Activated T-helper 1 cell treated with Interleukin-2 at 50 U/mL for 16 hours (primary cell): ENCODE results near the gene WDR54.
"Not testable (repeated sequence)": the region's sequence is repeated elsewhere in the genome, so short reads cannot be mapped to it uniquely, and the experiment has no call there.

Experiments used
- DNase-seq: peaks from one replicate; pipeline ENCODE4 v3.0.0-alpha.2; 2020; ENCODE audit warnings: low read depth

The WDR54 gene

DNA sequence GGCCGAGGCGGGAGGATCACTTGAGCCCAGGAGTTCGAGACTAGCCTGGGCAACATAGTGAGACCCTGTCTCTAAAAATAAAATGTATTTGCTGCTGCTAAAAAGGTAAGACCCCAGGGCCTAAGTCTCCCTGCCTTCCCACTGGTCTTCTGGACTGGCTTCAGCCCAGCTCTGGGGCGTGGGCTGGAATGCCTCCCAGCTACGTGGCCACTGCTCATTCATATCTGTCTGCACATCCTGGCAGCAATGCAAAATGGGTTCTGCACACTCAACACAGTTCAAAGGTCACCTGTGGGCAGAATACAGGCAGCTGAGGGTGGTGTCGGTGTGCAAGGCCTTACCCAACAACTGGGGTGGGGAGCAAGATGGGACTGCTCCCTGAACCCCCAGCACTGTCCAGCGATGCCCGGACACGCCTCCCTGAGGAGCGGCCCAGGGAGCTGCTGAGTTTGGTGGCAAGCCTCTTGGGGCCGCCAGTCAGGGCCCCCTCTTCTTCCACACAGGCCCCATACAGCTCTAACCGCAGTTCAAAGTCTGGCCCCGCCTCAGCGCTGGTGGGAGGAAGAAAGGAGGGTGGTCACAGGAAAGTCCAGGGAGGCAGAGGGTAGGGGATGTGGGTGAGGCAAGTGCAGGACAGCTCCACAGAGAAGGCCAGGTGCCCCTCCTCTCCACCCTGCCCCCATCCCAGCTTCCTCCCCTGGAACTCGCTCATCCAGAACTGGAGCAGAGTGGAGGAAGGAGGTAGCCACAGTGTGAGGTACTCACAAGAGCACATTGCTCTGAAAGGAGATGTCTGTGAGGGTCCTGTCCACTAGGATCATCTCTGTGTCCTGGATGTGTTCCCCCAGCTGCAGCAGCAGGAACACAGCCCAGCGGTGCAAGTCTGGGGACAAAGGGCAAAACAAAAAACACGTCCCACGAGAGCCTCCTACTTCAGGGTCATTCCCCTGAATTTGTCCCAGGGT lies 8.2 kb downstream of the WDR54 start:
- DNase-seq = no peak

GRCh38 chr2:74430502-74430901 lies 9.0 kb downstream of the WDR54 start:
- DNase-seq = no peak

DNA sequence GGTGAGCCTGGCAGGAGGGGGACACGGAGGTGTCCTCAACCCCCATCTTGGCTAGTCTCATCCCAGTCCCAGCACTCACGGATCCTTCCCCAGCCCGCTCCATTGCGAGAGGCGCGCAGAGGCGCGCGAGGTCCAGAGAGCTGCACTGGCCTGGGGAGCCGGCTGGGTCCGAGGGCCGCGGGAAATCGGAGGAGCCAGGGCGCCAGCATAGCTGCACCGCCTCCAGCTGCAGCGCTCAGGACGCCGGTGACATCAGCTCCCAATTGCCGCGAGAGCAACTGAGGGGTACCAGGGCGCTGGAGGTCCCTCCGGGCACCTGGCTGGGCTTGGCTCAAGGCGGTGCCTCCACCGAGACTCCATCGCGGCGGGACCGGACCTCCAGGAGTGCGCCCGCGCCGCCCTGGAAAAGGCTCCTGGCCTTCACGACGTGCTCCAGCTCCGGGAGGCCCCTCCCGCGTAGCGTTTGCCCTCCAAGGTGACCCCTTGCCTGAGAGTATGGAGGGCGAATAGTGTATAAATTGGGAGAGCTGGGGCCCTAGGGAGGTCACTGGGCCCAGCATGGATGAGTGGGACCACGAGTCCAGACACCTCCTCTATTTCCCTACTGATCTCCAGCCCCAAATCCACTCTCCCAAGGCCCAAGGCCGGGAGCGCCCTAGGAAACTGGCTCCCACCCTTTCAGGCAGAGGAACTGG lies 14.7 kb downstream of the WDR54 start:
- DNase-seq = no peak

- DNase-seq = no peak
These were observed 15.5 kb downstream of the WDR54 start for GRCh38 chr2:74436848-74437695.

DNA sequence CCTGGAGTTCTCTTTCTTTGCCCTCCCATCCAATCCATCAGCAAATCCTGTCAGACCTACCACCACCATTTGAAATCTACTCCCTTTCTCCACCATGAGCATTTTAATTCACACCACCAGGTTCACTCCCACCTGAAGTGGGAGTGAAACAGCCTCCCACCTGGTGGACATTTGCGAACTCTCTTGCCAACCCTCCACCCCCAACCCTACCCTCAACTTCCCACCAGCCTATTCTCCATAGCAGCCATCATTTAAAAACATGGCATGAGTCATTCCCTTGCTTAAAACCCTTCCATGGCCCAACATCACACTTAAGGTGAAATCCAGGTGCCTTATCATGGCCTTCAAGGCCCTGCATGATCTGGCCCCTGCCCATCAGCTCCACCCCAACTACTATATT lies 16.7 kb downstream of the WDR54 start:
- DNase-seq = no peak

DNA sequence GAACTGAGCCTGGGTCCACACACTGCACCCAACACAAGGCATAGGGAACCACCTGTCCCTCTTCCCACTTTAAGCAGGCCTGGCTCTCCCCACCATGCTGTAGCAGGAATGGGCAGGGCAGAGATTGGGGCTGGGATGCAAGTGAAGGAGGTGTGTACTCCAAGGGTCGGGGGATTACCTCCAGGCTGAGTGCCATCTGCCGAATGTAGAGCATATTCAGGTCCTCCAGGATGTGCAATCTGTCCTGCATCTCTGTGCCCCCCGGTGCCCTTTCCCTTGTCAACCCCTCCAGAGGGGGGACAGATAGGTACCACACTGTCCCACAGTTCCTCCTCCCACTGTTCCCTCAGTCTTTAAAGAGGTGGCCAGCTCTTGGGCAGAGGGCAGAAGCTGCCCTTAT lies 17.8 kb downstream of the WDR54 start:
- DNase-seq = no peak

- DNase-seq = no peak
These were observed 18.4 kb downstream of the WDR54 start for GRCh38 chr2:74439803-74440377.

DNA sequence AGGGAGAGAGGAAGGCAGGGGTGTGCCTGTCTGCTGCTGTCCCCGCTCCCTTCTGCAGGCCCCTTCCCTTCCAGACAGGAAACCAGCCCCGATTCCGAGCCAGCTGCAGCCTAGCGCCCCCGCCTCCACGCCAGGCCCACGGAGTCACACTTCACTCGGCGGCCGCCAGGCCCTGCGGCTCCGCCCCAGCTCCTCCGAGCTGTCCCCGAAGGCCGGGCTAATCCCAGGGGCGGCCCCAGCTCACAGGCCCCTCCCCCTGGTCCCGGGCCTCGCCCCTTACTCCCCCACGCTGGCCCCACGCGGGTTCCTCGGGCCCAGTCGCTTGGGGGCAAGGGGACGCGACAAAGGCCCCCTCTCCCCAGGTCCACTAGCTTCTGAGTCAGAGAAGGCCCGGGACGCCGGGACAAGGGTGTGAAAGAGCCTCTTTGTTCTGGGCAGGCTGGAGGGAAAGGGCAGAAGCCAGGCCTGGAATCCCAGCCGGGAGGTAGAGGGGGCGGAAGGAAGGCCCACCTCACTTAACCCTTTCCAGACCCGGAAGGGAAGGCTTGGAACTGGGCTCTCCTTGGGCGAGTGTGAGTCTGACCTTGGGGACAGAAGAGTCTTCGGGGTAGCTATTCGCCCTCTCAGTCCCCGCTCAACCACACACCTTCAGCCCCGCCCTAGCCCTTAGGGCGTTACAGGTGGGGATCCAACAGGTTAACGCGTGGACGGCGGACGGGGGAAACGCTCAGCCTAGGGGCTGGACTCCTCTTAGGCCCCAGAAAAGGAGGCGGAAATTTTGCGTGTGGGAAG lies 19.0 kb downstream of the WDR54 start:
- no peak for DNase-seq

GRCh38 chr2:74441170-74441689 lies 19.7 kb downstream of the WDR54 start:
- no peak for DNase-seq

DNA sequence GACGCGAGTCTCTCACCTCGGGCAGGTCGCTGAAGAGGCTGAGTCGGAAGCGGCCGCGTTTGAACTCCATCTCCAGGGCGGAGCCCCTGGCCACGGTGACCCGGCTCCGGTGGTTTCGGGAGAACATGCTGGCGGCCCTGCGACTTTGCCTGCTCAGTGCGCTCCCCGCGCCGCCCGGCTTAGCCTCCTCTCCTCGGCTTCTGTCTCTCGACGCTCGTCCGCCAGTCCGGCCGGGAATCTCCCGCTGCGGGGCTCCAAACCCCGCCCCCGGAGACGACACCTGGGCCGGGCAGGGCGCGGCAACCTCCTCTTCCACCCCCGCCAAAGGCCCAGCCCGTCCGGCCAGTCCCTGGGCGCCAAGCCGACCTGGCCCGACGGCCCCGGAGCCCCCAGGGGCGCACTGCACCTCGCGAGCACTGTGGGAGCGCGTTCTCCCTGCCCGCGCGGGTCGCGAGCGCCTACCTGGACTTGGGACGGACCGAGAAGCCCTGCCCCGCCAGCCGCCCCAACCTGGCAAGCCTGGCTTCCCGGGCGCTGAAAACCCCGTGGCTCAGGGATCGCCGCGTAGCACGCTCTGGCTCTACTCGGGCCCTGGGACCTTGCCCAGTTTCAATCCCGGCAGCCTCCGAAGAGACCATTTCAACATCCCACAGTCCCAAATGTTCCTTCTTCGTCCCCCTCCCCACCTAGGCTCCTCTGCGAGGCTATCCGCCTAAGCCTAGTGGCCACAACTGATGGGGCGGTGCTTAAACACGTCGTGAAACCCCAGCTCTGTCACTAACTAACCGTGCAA lies 20.4 kb downstream of the WDR54 start, which contains the start of gene RTKN:
RTKN (minus strand) TSS at position 248 of the 793 bp plus-strand sequence; CDS start at position 127, 121 bp downstream.
- no peak for DNase-seq

DNA sequence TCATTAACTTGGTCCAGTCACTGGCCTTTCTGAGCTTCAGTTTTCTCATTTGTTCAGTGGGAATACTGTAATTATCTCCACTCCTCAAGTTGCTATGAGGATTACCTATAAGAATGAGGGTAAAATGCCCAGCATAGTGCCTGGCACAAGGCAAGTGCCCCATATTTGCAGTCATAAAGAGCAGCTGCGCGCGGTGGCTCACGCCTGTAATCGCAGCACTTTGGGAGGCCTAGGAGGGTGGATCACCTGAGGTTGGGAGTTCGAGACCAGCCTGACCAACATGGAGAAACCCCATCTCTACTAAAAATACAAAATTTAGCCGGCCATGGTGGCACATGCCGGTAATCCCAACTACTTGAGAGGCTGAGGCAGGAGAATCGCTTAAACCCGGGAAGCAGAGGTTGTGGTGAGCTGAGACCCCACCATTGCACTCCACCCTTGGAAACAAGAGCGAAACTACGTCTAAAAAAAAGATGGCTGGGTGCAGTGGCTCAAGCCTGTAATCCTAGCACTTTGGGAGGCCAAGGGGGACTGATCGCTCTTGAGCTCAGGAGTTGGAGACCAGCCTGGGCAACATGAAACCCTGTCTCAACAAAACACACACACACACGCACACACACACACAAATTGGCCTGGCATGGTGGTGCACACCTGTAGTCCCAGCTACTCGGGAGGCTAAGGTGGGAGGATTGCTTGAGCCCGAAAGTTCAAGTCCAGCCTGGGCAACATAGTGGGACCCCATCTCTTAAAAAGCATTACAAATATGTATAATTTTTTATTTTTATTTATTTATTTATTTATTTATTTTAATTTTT lies 21.2 kb downstream of the WDR54 start:
- DNase-seq = not testable (repeated sequence)

DNA sequence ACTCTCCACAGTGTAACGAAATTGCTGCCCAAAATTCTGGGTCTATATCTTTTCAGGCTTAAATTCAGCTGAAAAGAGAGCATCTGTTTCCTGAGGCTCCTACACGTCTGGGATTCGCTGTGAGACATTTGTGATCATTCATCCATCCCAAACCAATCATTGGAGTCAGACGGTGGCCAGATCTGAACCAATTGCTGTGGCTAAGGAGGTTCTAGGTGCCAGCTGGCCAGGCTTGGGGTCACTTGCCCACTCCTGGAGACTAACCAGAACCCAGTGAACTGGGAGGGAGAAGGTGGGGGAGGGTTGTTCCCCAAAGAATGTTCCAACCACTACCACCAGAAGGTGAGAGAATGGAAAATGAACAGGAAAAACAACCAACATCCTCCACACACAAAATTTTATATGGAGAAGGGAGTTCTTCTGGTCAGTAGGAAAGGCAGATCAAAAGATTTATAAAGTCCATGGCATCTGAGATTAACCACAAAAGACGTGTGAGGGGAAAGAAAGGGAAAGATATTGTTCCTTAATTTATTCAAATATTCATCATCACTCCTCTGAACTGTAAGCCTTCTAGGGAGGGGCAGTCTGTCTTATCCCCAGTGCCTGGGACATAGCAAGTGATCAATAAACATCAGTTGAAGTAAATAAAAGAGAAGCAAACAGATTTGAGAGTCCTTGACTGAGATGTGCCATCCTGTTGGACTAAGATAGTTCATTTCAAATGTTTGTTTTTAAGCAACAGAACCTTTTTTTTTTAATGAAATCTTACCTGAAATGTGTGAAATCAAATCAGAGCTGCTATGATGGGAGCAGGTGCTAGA lies 23.2 kb downstream of the WDR54 start:
- DNase-seq = no peak

DNA sequence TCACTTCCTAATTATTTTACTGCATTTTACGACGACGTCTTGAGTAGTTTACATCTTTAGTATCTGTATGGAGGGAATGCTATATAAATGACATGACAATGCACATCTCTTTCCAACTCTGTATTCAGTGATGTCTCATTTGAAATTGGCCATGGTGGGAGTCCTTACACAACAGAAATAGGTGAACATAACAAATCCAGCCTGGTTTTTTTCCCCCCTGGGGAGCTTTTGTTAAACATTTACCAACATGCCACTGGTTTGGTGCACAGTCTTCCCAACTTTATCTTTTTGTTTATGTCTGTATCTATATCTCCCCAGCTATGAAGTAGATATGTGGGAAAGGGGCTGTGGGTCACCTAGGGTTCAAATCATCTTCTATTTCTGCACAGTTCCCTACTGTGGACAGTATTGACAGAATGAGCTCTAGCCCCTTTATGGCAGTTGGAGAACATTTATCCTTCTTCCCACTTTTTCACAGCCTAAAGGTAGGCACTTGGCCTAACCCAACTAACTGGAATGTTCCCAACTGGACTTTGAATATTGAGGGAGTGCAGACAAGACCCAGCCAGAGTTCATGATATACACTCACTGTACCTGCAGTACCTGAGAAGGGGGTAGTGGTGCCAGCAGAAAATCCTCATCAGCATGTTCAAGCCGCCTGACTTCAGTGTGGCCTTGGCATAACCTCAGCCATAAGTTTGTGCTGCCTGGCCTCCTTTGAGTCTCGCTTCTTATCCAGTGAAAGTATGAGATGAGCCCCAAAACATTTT lies 25.9 kb downstream of the WDR54 start:
- no peak for DNase-seq

DNA sequence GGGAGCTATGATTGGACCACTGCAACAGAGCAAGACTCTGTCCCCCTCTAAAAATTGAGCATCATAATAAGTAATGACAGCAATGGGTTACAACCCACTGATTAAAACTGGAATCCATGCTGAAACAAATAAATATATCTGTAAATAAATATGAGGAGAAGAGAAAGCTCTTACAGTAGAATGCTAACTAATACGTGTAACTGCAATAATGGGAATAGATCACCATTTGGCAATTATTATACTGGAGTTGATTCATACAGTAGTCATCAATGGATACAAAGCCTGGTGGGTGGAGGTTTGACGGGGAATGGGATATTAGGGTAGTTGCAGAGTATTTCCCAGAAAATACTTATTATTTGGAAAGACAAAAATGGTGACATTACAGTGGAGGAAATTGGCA lies 27.2 kb downstream of the WDR54 start:
- no peak for DNase-seq

GRCh38 chr2:74450570-74451190 lies 29.1 kb downstream of the WDR54 start:
- DNase-seq = no peak

GRCh38 chr2:74454654-74455511 lies 33.4 kb downstream of the WDR54 start, which contains the start of gene INO80B:
Gene INO80B (plus strand): TSS chr2:74455087. CDS start chr2:74455117, 30 bp downstream.
- DNase-seq = peak; percentile 94
